Nephron progenitor cell (in vitro differentiated cells): ENCODE data around the gene DEGS1.

ENCODE experiments used
- DNase-seq: peaks from one replicate; pipeline ENCODE4 v3.0.0; 2021
- H3K27ac Mint-ChIP-seq: 2 replicates; pipeline ENCODE4 v1.8.0; 2021; ENCODE audit warnings: mild to moderate bottlenecking, moderate library complexity, mixed read lengths
- H3K27me3 Mint-ChIP-seq: 2 replicates; pipeline ENCODE4 v1.8.0; 2021; ENCODE audit warnings: mild to moderate bottlenecking, low read depth, mixed read lengths; ENCODE audit not compliant: poor library complexity
- H3K36me3 Mint-ChIP-seq: 2 replicates; pipeline ENCODE4 v1.8.0; 2021; ENCODE audit warnings: low read depth, mixed read lengths
- H3K4me1 Mint-ChIP-seq: 2 replicates; pipeline ENCODE4 v1.8.0; 2021; ENCODE audit warnings: mixed read lengths
- H3K4me3 Mint-ChIP-seq: 2 replicates; pipeline ENCODE4 v1.8.0; 2021; ENCODE audit warnings: mild to moderate bottlenecking, moderate library complexity, mixed read lengths
- H3K9me3 Mint-ChIP-seq: 2 replicates; pipeline ENCODE4 v1.8.0; 2021; ENCODE audit warnings: mild to moderate bottlenecking, moderate library complexity, mixed read lengths
- TF ChIP-seq, protein P1 (sequence below): fragments of 200-600 bp; sonication (generic); IDR thresholded peaks from 2 replicates; pipeline ENCODE4 v1.5.0; 2021; ENCODE audit warnings: antibody characterized with exemption

Gene DEGS1

GRCh38 chr1:224182866-224183590 lies at the start of gene DEGS1:
TSS of gene DEGS1 (plus strand) at chr1:224183240. CDS start at chr1:224183337, 97 bp downstream.
- peak; percentile 90 for DNase-seq
- H3K36me3 Mint-ChIP-seq = peaks cover 31% of the 10 kb centered on the region
- H3K9me3 Mint-ChIP-seq = peaks cover 7% of the 10 kb centered on the region
- H3K27me3 Mint-ChIP-seq = peaks cover 7% of the 10 kb centered on the region
- H3K4me3 Mint-ChIP-seq = peak within 1 kb of the TSS; percentile 88
- H3K27ac Mint-ChIP-seq = peak within 1 kb of the TSS; percentile 87
- H3K4me1 Mint-ChIP-seq = peaks cover 40% of the 10 kb centered on the region
- TF ChIP-seq, protein P1, sequence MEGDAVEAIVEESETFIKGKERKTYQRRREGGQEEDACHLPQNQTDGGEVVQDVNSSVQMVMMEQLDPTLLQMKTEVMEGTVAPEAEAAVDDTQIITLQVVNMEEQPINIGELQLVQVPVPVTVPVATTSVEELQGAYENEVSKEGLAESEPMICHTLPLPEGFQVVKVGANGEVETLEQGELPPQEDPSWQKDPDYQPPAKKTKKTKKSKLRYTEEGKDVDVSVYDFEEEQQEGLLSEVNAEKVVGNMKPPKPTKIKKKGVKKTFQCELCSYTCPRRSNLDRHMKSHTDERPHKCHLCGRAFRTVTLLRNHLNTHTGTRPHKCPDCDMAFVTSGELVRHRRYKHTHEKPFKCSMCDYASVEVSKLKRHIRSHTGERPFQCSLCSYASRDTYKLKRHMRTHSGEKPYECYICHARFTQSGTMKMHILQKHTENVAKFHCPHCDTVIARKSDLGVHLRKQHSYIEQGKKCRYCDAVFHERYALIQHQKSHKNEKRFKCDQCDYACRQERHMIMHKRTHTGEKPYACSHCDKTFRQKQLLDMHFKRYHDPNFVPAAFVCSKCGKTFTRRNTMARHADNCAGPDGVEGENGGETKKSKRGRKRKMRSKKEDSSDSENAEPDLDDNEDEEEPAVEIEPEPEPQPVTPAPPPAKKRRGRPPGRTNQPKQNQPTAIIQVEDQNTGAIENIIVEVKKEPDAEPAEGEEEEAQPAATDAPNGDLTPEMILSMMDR = no peak

- Mint-ChIP-seq H3K36me3 (peaks cover 62% of the 10 kb centered on the region), H3K4me1 (no peaks in the 10 kb centered on the region), H3K27me3 (no peaks in the 10 kb centered on the region), H3K9me3 (peaks cover 34% of the 10 kb centered on the region), H3K4me3 (no peak overlapping the region), H3K27ac (no peak overlapping the region)
- DNase-seq = no peak
- TF ChIP-seq, protein P1 = no peak
Measured at GRCh38 chr1:224133741-224134299, 49.2 kb upstream of the DEGS1 start.

DNA sequence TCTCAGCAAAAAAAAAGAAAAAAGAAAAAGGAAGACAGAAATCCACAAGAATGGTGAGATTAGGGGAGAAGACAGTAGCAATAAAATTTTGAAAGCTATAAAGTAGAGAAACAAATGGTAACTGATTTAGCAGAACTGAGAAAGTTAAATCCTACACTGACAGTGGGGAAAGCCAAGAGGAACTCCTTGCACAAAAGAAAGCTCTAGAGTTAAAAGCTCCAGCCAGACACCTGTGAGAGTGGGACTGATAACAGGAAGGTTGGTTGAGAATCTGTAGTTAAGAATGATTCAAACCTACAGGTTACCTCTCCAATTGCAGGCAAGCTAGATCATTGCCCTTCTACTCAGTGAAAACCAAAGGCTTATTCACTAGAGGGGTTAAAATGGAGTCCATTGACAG lies 45.5 kb upstream of the DEGS1 start:
- Mint-ChIP-seq H3K4me1 (no peaks in the 10 kb centered on the region), H3K4me3 (no peak overlapping the region), H3K27me3 (no peaks in the 10 kb centered on the region), H3K9me3 (no peaks in the 10 kb centered on the region), H3K36me3 (peaks cover 55% of the 10 kb centered on the region), H3K27ac (no peak overlapping the region)
- no peak for DNase-seq
- TF ChIP-seq, protein P1 = no peak

DNA sequence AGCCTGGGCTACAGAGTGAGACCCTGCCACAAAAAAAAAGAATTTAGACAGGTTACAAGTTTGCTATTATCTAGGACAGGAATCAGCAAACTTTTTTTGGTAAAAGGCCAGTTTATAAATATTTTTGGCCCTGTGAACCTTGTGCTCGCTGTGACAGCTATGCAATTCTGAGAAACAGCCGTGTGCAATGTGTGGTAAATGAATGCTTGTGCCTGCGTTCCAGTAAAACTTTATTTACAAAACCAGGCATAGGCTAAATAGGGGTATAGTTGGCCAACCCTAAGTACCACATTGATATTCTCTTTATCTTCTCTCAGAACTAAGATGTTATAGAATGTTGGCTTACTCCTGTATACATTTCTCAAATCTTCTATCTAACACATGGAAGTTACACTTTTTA lies 44.8 kb upstream of the DEGS1 start:
- Mint-ChIP-seq H3K27ac (no peak overlapping the region), H3K36me3 (peaks cover 55% of the 10 kb centered on the region), H3K27me3 (no peaks in the 10 kb centered on the region), H3K4me1 (no peaks in the 10 kb centered on the region), H3K9me3 (no peaks in the 10 kb centered on the region), H3K4me3 (no peak overlapping the region)
- no peak for DNase-seq
- TF ChIP-seq, protein P1 = no peak

GRCh38 chr1:224141693-224142092 lies 41.3 kb upstream of the DEGS1 start:
- H3K27me3 Mint-ChIP-seq = no peaks in the 10 kb centered on the region
- H3K27ac Mint-ChIP-seq = no peak overlapping the region
- TF ChIP-seq, protein P1 = no peak
- no peak for DNase-seq
- H3K36me3 Mint-ChIP-seq = peaks cover 63% of the 10 kb centered on the region
- H3K4me3 Mint-ChIP-seq = no peak overlapping the region
- H3K4me1 Mint-ChIP-seq = no peaks in the 10 kb centered on the region
- no peaks in the 10 kb centered on the region for H3K9me3 Mint-ChIP-seq

GRCh38 chr1:224149709-224150108 lies 33.3 kb upstream of the DEGS1 start:
- H3K9me3 Mint-ChIP-seq = no peaks in the 10 kb centered on the region
- H3K27ac Mint-ChIP-seq = no peak overlapping the region
- H3K4me3 Mint-ChIP-seq = no peak overlapping the region
- no peak for DNase-seq
- TF ChIP-seq, protein P1 = no peak
- H3K27me3 Mint-ChIP-seq = no peaks in the 10 kb centered on the region
- peaks cover 63% of the 10 kb centered on the region for H3K36me3 Mint-ChIP-seq
- no peaks in the 10 kb centered on the region for H3K4me1 Mint-ChIP-seq
